GM19452 (cell line): Measurements from ENCODE around the gene STYK1.
"Not testable (repeated sequence)": the region's sequence is repeated elsewhere in the genome, so short reads cannot be mapped to it uniquely, and the experiment has no call there.

ENCODE experiments used
- ATAC-seq: cut with Tn5 transposase; IDR thresholded peaks from one replicate; pipeline ENCODE4 v1.9.1; 2021; ENCODE audit not compliant: unreplicated experiment

The STYK1 gene

DNA sequence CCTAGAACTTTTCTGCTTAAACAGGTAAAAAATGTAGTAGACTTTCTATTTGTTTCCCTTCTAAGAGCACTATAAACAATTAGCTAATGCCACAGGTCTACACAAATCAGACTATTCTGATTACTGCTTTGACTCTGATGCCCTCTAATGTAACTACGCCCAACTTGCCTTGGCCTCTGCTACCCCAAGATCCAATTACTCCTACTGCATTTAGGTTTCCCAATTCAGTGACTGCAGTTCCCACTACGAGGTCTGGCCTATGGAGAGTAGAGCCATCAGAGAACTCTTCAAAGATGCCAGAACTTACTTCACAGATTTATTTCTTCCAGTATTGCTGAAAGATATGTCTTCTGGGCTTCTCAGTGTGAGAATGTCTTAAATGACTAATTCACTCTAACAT is 15.3 kb upstream of the STYK1 start:
- ATAC-seq: no peak

DNA sequence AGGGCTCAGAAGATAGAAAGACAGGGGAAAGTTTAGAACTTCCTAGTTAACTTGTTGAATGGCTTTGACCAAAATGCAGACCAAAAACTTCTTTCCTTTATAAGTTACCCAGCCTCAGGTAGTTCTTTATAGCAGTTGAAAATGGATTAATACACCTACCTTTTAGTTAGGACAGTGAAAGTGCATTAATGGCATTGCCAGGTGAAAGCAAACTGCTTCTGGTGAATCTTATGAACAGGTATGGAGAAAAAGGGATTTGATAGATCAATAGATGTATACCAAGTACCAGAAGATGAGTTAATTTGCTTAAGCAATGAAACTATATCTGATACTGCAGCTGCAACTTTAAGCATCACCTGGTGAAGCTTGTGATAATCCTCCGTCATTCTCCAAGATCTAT is 14.2 kb upstream of the STYK1 start:
- ATAC-seq: no peak

DNA sequence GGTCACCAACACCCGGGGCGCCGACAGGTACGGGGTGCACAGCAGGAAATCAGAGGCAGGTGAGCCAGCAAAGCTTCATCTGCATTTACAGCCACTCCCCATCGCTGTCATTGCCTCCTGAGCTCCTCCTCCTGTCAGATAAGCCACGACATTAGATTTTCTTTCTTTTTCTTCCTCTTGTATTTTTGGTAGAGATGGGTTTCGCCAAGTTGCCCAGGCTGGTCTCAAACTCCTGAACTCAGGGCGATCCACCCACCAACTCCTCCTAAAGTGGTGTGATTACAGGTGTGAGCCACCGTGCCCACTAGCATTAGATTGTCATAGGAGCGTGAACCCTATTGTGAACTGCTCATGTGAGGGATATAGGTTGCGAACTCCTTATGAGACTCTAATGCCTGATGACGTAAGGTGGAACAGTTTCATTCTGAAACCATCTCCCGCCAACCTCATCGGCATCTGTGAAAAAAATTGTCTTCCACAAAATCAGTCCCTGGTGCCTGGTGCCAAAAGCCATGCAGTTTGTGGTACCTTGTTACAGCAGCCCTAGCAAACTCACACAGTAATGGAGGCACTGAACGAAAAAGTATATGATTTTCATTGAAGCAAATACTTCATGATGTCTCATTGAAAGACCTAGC is 1.5 kb downstream of the STYK1 start:
- ATAC-seq: no peak

DNA sequence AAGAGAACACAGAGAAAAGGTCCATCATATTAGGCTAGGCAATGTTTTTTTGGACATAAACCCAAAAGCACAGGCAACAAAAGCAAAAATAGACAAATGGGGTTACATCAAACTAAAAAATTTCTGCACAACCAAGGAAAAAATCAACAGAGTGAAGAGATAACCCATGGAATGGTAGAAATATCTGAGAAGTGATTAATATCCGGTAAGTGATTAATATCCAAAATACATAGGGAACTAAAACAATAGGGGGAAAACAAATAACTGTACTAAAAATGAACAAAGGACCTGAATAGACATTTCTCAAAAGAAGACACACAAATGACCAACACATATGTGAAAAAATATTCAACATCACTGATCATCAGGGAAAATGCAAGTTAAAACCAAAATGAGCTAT is 4.3 kb downstream of the STYK1 start:
- no peak for ATAC-seq

DNA sequence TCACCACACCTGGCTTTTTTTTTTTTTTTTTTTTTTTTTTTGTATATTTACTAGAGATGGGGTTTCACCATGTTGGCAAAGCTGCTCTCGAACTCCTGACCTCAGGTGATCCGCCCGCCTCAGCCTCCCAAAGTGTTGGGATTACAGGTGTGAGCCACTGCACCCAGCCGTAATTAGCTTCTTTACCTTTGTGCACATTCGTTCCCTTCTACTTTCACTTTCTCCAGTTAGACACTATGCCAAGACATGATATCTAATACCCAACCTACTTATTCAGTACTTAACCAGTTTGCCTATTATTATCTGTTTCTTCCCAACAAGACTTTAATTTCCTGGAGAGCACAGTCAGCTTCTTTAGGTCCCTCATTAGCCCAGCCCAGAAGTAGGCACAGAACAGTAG is 5.3 kb downstream of the STYK1 start:
- ATAC-seq: no peak

DNA sequence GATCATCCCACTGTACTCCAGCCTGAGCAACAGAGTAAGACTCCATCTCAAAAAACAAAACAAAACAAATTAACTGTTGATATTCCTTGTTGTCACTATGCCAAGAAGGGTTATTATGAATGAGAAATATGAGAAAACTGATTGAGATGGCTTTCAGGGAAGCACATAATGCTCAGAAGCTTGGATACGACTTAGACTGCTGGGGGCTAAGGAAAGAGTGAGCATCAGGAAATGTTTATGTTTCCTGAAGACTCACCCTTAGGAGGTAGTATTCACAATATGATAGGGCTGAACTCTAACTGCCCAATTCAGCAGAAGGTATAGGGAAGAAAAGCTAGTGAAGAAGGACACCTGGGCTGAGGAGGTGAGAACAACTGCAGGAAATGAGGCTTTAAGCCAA is 6.3 kb downstream of the STYK1 start:
- ATAC-seq: no peak

DNA sequence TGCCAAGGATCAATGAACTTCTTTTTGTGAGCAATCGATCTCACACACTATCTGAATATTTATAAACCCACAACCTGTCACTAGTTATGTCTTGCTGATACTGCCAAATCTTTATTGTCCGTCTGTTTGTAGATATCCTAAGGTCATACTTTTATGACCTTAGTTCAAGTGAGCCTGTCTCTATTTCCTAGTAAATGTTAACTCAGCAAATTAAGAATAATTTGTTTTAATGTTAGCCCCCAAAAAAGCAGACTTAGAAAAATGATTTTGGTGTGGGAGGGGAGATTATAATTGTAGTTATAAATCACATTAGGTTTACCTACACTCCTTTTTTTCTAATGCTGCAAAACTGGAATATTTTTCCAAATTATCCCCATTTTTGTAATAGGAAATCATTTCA is 9.4 kb downstream of the STYK1 start:
- no peak for ATAC-seq

DNA sequence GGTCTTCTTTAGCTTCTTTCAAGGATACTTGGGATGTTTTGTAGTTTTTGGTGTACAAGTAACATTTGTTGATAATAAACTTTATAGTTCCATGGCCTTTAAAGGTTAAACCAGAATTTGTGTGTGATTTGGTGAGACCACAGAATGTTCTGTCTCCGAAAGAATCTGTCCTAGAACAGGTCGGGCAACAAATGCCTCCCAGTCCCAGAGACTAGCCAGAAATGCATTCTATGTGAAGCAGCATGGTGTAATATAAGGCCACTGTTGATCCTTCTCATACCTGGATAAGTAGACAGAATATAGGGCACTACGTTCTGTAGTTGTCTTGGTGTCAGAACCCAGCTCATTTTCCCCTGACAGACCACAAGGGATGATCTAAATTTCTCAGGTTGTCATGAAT is 10.0 kb downstream of the STYK1 start:
- no peak for ATAC-seq

DNA sequence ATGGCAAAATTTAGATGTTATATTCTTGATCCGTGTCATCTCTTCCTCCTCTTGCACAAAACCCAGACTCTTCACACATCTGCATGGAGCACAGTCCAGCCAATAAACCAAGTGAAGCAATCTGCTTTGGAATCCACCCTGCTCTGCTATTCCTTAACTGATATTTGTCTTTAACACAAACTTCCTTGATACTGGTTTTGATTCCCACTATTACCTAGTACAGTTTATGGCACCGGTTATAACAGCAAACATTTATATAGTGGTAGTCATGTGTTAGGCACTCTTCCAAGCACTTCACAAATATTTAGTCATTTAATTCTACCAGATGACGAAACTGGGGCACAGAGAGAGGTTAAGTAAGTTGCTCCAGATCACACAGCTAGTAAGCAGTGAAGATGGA is 12.5 kb downstream of the STYK1 start:
- ATAC-seq: no peak

DNA sequence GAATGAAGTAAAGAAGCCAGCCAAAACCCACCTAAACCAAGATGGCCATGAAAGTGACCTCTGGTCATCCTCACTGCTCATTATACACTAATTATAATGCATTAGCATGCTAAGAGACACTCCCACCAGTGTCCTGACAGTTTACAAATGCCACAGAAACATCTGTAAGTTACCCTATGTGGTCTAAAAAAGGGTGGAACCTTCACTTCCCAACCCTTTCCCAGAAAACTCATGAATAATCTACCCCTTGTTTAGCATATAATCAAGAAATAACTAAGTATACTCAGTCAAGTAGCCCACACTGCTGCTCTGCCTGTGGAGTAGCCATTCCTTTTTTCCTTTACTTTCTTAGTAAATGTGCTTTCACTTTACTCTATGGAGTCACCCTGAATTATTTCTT is 19.8 kb downstream of the STYK1 start:
- ATAC-seq: no peak

DNA sequence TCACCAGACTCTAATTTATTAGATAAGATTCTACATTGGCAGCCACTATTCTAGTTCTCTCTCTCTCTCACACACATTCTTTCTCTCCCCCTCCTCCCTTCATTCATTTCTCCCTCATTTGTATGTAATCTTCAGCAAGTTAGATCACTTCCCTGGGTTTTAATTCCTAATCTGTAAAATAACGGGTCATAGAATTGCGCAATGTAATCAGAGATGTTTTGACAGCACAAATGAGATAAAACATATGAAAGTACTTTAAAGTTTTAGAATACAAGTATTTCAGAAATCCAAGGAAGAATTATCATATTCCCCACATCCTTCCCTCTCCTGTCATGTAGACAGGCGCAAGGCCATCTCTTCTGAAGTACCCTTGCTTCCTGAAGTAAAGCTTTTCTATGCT is 21.7 kb downstream of the STYK1 start:
- no peak for ATAC-seq

DNA sequence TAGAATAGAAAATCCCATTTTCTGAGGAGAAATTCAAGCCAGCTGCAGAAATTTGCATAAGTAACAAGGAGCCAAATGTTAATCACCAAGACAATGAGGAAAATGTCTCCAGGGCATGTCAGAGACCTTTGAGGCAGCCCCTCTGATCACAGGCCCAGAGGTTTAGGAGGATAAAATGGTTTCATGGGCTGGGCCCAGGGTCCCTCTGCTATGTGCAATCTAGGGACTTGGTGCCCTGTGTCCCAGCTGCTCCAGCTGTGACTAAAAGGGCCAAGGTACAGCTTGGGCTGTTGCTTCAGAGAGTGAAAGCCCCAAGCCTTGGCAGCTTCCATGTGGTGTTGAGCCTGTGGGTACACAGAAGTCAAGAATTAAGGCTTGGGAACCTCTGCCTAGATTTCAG is 27.3 kb downstream of the STYK1 start:
- ATAC-seq: not testable (repeated sequence)

DNA sequence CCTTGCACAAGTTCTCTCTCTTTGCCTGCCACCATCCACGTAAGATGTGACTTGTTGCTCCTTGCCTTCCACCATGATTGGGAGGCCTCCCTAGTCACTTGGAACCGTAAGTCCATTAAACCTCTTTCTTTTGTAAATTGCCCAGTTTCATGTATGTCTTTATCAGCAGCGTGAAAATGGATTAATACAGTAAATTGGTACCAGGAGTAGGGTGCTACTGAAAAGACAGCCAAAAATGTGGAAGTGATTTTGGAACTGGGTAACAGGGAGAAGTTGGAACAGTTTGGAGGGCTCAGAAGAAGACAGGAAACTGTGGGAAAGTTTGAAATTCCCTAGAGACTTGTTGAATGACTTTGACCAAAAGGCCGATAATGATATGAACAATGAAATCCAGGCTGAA is 27.9 kb downstream of the STYK1 start:
- ATAC-seq: no peak

DNA sequence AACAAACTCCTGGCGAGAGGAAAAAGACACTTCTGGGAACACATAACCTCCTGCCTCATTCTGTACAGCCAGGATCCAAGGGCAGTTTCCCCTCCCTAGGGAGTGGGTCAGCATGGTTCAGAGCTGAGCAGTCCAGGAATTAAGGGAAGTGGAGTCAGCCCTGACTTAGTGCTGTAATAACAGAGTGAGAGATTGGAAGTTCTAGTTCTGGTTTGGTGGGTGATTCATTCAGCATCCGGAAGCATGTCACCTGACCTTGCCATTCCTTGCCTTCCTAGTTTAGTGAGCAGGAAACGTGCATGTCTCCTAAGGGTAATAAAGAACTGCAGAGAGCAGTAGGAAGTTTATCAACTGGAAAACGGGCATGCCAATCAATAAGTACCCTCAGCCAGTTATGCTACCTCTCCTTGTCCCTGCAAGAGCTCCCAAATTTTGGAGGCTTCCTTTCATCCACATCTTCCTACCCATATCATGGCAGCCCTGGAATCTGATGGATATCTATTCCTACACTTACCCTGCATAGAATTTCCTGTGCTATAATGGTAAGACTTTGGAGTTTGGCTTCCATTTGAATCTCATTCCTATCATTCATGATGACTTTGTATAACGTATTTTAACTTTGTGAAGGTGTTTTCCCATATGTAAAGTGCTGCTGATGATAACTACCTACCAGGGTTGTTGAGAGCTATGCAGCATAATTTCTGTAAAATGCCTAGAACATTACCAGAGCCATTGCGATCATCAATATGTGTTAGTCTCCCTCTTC is 31.9 kb downstream of the STYK1 start:
- ATAC-seq: no peak

DNA sequence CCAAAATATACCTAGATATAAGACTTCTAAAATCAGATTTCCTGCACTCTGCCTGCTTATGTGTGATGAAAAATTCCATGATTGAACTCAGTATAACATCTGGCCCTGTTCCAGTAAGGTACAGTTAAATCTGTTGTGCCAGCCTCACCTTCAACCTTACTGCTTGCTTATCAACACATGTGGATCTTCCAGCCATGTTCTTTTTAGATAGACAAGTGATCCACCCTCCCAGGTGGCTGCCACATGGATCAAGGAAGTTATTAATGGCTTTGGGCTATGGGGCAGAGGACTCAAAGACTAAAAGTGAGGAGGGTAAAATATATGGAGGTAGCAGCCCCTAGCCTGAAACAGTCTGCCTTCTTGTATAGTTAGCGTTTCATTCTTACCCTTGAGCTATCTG is 35.1 kb downstream of the STYK1 start:
- ATAC-seq: no peak

DNA sequence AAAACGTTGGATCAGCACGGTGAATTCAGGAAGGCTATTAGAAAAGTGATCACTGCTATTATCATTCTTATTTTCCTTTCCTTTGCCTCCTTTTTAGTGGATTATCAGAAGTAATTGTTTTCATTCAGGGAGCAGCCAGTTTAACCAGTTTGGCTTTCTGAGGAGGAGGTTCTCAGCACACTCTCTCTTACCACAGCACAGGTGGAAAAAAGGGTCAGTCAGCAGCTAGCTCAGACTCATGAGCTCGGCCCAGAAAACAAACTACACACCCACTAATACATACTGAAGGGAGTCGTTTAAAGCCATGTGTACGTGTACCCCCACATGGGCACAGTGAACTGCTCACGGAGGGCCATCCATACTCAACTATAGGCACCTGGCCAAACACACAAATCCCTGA is 37.2 kb downstream of the STYK1 start:
- no peak for ATAC-seq

DNA sequence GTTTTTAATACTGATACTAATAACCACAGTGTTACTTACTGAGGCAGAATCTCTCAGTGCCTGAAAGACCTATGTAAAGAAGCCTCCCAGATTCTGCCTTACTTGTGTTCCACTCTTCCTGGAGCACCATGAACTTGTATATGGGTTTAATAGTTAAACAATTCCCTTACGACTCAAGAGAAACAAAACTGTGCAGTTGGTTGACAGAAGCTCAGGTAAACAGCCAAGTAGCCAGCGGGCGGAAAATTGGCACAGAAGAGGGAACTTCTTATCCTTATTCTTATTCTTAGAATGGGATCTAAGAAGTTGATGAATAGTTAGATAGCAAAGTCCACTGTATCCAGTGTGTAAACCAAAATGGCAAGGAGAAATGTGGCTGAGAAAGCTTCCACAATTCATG is 37.7 kb downstream of the STYK1 start:
- ATAC-seq: no peak

DNA sequence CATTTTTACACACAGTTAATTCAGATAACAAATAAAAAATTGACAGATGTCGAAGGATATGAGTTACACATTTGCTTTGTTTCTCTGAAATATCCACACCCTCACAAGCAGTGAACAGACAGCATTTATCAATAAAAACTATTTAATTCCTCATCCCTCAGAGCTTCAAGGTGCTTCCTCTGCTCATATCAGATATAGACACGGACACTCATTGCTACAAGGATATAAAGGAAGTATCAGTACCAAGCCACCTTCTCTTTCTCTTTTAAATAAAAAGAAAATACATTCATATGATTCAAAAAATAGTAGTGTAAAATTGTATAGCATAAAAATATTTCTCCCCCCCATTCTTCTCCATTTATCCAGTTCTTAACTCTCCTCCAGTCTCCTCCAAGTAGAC is 38.5 kb downstream of the STYK1 start:
- ATAC-seq: no peak

DNA sequence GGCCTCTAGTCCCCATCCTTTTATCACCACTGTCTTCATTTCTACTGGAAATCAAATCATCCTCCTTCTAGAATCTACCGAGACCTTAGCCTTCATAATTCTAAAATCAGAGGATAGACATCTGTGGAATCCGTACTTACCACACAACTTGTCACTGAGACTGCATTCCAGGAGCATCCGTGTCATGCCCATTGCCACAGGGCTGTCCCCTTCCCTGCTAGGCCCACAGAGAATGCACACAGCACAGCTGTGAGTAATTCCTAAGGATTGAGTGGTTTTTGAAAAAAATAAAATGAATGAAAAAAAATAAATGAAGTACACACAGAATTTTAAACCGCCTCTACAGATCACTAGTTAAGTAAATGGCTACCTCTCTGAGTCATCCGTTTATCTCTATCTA is 39.4 kb downstream of the STYK1 start:
- no peak for ATAC-seq

DNA sequence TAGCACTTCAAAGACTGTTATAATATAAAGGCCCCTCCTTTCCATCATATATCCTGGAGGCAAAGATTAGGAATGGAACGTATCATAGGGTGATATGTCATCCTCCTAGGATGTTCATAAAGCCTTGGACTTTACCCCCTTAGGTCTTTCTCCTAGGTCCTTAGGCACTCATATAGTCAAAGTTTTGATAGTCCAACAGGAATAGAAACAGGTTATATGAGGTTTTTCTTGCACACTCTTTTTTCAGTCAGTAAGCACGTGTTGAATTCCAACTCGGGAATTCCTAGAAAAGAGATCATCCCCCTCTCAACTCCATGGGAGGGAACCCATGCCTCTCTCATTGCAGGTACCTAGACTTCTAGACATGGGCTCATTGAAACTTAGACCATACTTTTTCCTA is 40.3 kb downstream of the STYK1 start:
- no peak for ATAC-seq

DNA sequence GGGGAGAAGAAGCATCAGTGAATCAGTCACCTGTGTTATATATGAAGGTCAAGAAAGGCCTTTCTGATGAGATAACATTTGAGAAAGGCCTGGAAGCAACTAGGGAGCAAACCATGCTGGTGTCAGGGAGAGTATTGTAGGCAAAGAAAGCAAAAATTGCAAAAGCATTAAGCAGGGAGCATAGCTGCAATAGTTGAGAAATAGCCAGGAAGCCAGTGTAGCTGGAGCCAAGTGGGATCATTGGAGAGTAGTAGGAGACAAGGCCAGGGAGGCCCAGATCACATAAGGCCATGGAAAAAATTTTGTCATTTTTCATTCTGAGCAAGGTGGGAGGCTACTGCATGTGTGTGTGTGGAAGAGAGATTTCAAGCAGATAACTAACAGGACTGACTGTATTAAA is 41.6 kb downstream of the STYK1 start:
- ATAC-seq: no peak

DNA sequence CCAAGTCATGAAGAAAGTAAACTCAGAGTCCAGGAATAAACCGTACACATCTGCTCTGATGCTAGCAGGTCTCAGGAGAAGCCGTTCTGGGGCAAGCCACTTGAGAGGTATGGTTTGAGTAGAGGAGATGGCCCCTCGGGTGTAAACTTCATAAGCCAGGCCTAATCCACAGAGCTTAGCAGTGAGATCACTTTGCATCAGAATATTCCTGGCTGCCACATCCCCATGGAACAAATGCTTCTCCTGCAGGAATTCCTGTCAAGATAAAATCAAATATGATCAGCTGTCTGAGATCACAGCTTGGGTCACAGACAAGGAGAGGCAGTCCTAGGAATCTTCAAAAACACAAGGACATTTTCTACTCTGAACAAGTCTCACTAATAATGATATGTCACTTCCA is 49.2 kb downstream of the STYK1 start:
- ATAC-seq: no peak

DNA sequence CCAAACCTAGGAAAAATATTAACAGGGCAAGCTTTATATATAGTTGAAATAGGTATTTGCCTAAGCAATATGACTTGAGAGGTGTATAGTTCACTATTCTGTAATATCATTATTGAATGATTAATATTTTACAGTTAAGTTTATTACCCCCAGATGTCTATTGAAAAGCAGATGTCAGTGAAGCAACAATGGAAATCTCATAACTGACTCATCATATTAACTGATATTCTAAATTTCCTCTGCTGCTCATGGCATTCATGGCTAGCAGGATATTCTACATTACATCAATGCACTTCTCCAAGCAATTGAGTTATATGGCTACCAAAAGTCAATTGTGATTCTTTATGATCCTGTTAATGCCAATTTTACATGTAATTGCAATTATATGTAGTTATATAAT is 50.7 kb downstream of the STYK1 start:
- no peak for ATAC-seq
